Vagina (tissue), 2 donors: ENCODE measurements around the gene PRRC2B.

ENCODE experiments used
- CTCF ChIP-seq, 3 experiments: fragments of 450-650 bp in 2 of 3; fragments of 200-600 bp in 1 of 3; sonication (generic) in 1 of 3; IDR thresholded peaks; one replicate each; pipeline ENCODE4 v1.5.1; 2017 to 2019; ENCODE audit warnings: antibody characterized with exemption in 3 of 3, mild to moderate bottlenecking in 2 of 3, moderate library complexity in 2 of 3
- POLR2AphosphoS5 ChIP-seq, 2 donors: sonication (generic); formaldehyde crosslinking; IDR thresholded peaks; one replicate each; pipeline ENCODE4 v1.9.0; 2017; ENCODE audit warnings: antibody characterized with exemption in 2 of 2, mild to moderate bottlenecking in 2 of 2, low read depth in 1 of 2; ENCODE audit not compliant: insufficient read depth in 1 of 2

- TF ChIP-seq POLR2AphosphoS5 (IDR thresholded peaks at IDR 0.05; ENCODE audit: insufficient read depth in 1 of 2, low read depth in 1 of 2): no peak
- no peak for TF ChIP-seq CTCF (IDR thresholded peaks at IDR 0.05)
Measured at GRCh38 chr9:131405428-131405827, 11.5 kb downstream of the PRRC2B start.
